Glomerular visceral epithelial cell (primary cell): ENCODE results near the gene HES7.

Source experiments
- DNase-seq: peaks from one replicate; pipeline ENCODE4 v3.0.0-alpha.2; 2016; ENCODE audit errors: extremely low spot score

HES7 gene

DNA sequence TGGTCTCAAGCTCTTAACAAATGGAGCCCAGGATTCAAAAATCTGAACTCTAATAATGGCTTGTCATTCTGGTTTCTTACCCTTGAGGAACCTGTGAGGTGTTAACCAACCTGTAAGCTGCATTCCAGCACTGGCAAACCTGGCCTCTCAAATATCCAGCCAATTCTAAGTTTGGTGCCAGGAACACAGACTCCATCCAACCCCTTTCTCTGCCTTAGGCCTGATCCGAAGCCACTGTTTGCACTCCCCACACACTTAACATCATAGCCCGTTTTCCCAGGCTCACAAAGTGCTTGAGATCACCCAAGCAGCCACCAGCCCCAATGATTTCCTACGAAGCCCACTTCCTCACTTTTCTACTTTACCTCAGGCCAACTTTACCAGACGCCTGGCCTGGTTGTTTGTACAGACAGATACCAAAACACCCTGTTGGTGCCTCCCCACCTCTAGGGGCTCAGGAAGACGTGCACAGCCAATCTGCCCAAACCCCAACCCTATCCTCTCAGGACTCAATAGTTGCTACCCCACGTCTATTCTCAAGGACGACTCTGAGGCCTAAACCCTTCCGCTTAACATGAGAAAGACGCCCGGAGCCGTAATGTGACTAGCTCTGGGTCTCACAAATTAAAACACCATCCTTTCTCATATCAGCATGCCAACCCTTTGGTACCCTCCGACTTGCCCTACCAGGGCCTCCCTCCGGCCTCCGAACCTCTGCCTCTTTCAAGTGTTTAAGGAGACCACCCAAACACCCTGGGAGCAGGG is 31.5 kb upstream of the HES7 start:
- no peak for DNase-seq

DNA sequence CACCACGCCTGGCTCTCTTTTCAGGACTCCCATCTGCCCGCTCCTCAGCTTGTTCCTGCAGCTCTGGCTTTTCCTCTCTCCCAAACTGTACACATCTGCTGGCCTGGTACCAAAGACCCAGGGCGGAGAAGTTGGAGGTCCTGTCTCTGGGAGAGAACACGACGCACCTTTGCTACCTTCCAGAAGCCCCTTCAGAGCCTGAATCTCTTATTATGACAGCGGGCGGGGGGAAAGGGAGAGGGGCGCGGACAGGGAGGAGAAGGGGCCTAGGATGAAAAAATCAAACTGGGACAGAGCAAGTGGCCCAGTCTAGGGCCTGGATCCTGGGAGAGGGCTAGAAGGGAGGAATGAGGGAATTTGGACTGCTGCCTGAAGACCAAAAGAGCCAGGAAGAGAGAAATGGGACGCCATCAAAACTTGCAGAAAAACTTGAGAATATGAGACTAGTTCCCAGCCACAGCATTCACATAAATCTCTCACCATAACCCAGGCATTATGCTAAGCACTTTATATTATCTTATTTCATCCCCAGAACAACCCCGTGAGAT is 30.8 kb upstream of the HES7 start:
- DNase-seq: no peak

DNA sequence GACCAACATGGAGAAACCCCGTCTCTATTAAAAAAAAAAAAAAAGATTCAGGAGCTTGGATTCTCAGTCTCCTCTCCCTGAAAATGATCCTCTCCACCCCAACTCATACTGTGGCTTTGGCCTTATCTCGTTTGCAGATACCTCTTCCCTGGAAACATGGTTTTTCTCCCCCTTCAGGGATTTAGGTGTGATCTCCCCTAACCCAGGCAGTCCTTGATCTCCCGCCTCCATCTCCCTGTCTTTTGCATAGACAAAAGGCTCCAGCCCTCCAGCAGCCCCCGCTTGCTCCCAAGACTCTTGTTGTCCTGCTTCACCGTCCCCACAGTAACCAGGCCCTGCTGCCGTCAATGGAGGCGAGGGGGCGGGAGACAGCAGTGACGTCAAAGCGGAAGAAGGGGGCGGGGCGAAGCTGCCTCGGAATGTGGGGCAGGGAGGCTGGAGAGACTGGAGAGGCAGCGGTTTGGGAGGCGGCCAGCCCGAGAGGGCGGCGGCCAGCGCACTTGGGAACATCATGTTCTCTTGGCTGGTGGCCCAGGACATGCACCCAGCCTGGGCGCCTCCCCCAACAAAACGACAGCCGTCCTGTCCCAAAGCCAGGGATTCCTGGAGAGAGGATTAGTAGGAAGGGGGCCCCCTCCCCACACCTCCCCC is 30.2 kb upstream of the HES7 start:
- DNase-seq: peak; percentile 99

DNA sequence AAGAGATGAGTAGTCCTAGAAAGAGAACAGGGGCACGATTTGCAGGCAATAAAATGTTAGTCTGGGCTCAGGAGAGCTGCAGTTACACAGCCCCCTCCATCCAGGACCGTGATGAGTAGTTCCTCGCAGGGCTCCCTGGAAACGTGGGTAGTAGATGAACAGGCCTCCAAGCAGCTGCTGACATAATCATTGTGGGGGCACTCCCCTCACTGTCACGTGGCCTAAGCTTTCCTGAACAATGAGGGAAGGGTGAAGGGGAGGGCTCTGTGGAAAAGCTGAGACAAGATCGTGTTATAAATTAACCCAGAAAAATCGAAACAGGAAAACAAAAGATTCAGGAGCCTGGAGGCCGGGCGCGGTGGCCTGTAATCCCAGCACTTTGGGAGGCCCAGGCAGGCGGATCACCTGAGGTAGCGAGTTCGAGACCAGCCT is 29.6 kb upstream of the HES7 start:
- DNase-seq: peak; percentile 99

DNA sequence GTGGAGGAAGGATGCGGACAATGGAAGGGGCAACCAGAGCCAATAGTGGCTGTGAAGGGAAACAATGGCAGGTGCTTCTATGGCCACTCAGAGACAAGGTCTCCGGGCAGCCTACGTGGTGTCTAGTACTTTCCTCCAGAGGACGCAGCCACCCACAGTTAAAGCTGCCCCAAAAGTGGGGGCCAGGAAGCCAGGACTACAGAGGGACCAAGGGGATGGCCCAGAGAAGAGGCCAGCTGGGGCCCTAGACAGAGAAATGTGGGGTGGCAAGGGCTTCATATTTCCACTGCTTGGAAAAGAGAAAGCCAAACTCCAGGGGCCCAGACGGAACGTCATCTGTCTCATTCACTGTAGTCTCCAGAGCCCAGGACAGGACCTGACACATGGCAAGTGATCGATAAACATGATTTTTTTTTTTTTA is 29.1 kb upstream of the HES7 start:
- no peak for DNase-seq

DNA sequence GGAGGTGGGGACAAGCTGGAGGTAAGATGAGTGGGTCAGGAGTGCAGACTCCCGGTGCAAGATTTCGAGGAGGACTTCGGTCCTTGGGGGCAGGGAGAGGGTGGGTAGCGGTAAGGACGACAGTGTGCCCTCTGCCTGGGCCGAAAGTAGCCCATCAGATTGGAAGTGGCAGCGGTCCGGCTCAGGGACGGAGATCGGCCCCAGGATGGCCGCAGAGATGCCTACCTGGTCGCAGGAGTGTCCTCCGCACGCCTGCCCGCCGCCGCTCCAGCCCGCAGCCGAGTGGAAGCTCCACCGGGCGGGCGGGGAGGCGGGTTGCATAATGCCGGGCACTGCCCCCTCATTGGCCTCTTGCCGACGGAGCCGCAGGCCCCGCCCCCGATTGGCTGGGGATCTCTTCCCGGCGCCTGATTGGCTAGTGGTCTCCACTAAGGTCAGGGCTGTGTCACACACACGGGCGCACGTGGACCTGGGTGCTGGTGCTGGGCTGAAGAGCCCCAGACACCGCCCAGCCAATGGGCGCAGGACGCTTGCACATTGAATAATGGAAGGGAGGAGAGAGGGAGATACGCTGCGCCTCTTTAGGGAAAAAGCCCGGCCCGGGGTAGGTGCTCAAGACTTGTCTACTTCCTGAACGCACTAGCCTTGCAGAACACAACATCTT is 28.3 kb upstream of the HES7 start, which contains the start of gene PER1:
PER1 (minus strand) TSS at position 293 of the 664 bp plus-strand sequence. CDS start 1,698 bp downstream, outside the sequence.
- peak; percentile 95 for DNase-seq

DNA sequence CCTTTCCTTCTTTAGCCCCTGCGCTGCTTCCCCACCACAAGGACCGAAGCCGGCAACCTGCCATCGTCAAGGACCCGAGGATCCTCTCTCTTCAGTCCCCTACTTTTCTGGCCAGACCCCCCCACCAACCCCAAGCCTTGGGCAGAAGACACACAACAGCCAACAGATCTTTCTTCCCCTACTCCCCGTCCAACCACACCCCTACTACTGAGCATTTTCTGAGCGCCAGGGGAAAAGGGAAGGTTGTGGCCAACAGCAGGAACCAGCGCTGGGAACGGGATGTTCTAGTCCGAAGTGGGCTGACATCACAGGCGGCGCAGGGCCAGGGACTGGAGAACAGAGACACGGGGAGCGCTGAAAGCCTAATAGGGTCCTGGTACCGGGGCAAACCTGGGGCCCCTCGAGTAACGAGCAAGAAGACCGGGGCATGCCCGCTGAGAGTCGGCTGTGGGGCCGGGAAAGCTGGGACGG is 27.8 kb upstream of the HES7 start:
- peak; percentile 50 for DNase-seq

DNA sequence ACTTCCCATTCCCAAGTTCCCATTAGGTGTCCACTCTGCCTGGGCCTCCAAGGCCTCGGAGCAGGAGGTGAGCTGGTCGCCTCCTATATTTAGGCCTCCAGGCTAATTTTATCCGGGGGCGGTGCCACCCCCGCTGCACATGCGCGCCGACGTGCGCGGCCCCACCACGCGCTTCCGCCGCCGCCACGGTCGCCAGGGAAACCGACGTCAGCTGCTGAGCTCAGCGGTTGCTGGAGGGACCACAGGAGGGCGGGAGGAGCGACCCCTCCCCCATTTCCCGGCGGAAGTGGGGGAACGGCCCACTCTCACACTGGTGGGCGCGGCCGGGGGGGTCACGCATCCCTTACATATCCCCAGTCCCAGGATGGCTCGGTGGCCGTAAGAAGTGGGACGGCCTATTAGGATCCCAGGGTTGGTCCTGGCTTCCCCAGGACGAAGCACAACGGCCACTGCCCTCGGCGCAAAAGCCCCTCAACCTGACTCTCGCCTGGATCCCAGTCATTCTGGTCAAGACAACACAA is 27.3 kb upstream of the HES7 start:
- DNase-seq: peak; percentile 76

DNA sequence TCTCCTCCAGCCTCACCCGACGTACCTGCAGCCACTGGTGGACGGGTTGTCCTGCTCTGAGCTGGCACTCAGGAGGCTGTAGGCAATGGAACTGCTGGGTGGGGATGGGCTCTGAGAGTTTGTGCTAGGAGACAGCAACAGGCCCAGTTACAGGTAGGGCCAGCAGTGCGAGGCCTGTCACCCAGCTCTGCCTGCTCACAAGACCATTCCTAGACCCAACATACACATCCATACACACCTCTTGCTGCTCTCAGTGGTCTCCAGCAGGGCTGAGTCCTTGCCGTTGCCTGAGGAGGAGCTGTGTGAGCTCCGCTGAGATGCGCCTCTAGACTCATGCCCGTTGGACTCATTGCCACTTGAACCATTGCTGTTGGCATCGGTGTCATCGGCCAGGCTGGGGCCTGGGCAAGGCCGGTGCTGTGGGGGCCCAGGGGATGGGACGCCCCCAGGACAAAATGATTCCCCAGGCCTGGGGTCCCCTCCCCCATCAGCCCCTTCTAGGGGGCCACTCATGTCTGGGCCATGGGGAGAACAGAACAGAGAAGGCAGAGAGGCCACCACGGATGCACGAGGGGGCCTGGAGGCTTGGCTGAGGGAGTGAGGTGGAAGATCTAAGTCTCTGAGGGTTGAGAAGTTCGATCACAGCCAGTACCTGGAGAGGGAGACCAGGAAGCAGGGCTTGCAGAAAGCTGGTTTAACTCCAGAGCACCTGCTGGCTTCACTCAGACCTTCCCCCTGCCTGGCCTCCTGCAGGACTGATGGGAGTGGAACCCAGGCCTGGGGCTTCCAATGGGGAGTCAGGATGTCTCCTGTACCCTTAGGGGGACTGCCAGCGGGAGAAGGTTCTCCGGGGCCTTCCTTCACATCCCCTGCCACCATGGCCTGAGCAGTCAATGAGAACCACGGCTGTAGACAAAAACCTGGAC is 26.6 kb upstream of the HES7 start:
- DNase-seq: no peak

DNA sequence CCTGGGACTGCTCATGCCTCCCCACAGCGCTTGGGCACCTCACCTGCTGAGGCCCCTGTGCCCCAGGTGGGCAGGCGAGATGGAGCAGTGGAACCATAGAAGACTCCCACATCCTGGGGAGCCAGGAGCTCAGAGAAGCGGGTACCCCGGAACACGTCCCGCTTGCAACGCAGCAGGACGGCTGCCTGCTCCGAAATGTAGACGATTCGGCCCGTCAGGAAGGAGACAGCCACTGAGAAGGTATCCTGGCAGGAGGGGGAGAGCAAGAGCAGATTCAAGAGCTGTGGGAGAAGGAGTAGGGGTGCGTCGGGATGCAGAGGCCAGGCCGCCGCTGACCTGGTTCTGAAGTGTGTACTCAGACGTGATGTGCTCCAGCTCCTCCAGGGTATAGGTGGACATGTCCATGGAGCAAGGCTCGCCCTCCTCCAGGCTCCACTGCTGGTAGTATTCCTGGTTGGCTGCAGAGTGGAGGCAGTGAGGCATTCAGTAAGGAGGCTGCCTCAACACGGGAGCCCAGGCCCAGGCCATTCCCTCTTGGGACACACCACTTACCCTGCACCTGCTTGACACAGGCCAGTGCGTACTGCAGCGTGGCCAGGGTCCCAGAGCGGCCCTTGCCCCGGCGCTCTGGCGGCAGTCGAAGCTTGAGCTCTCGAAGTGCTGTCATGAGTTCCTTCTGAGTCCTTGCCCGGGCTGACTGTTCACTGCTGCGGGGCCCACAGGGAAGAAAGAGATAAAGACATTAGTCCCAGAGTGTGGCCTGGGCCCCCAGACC is 25.7 kb upstream of the HES7 start:
- no peak for DNase-seq

DNA sequence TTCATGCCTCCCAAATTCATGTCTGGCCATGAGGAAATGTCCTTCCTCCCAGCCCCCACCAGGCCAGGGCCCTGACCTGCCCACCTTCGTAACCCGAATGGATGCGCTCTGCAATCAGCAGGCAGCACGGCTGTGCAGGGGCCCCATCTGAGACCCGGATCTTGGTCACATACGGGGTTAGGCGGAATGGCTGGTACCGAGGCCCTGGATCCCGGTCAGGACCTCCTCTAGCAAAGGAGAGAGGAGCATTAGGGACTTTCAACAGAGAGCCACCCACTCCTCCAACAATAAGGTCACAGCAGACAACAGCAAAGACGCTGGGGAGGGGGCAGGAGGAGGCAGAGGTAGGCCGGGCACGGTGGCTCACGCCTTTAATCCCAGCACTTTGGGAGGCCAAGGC is 24.7 kb upstream of the HES7 start:
- DNase-seq: no peak

DNA sequence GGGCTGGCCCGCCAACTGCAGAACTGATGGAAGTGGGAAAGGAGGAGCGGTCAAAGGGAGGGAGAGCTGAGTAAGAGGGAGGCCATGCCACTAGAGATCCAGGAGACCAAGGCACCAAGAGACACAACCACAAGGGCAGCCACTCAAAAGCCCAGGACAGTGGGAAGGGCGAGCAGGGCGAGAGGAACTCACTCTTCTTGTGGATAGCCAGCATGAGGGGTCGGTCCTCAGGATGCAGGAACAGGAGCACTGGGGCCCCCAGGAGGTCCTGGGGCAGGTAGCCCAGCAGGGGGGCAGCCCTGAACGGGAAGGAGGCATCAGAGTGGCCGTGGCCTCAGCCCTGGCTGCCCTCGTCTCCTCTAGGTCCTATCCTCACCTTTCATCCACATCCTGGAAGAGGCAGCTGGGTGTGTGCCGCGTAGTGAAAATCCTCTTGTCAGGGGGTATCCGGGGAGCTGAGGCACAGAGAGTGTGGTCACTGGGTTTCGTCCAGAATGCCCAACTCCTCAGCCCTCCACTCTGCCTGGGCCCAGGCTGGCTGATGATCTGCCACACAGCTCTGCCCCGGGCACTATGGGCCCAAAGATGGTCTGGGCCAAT is 24.0 kb upstream of the HES7 start:
- no peak for DNase-seq

DNA sequence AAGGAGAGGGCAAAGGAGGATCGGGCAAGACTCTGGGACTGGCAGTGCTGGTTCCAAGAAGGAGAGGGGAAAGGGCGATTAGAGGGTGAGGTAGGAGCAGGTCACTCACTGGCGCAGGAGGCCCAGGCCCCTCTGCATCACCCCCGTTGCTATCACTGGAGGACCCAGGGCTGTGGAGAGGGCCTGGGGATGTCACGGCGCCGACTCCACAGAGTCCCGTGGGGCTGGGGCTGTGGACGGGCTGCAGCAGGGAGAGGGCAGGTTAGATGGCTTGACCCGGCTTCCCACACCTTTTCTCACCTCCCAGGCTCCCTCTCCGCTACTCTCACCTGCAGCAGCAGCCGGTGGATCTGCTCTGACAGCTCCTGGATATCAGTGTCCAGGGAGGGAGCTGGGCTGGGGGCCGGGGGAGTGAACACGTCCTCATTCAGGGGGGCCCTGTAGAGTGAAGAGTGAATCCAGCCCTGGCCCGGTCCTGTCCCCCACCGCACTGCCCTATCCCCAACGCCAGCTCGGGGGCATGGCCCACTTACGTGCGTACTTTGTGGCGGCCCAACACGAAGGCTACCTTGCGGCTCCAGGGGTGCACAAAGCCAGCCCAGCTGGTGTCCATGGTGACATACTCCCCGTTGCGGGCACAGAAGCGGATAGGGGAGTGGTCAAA is 23.4 kb upstream of the HES7 start:
- DNase-seq: no peak

DNA sequence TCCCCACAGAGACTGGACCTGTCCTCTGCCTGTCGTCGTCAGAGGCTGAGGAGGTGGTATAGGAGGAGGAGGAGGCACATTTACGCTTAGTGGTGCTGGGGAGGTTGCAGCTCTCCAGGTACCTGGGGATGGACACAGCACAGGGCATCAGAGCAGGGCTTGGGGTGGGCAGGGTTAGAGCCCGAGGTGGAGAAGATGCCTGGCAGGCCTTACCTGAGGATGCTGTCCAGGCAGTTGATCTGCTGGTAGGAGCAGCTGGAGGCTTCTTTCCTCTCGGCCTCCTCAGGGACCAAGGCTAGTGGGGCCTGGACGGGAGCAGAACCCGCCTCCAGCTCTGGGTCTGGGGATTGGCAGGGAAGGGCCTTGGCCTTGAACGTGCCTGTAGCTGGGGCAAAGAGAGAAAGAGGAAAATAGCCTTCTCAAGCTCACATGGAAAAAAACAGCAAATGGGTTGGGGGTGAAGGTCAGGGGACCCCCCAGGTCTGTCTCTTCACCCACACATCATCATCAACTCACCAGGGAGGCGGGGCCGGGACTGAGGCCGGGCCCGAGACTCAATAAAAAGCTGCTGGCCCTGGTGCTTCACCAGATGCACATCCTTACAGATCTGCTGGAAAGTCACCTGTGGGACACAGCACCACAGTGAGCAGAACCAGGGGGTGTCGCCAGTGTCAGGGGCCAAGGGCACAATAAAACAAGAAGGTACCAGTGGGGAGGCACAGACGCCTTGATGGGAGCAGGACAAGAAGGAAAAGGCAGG is 22.7 kb upstream of the HES7 start:
- DNase-seq: no peak

DNA sequence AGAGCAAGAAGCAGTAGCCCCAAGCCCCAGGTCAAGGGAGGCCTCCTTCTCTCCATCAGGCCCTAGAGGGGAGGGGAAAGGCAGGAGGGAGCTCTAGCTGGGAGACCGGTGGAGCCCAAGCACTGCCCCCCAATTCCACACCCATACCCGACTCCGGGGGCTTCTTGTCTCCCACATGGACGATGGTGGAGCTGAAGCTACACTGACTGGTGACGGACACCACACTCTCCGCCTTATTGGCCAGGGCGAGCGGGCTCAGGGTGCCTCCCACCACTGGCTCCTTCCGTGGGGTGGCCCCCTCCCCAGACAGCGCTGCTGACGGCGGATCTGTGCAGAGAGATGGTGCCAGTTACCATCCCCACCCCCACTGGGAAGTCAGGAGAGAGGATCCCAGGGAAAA is 21.9 kb upstream of the HES7 start:
- DNase-seq: no peak

DNA sequence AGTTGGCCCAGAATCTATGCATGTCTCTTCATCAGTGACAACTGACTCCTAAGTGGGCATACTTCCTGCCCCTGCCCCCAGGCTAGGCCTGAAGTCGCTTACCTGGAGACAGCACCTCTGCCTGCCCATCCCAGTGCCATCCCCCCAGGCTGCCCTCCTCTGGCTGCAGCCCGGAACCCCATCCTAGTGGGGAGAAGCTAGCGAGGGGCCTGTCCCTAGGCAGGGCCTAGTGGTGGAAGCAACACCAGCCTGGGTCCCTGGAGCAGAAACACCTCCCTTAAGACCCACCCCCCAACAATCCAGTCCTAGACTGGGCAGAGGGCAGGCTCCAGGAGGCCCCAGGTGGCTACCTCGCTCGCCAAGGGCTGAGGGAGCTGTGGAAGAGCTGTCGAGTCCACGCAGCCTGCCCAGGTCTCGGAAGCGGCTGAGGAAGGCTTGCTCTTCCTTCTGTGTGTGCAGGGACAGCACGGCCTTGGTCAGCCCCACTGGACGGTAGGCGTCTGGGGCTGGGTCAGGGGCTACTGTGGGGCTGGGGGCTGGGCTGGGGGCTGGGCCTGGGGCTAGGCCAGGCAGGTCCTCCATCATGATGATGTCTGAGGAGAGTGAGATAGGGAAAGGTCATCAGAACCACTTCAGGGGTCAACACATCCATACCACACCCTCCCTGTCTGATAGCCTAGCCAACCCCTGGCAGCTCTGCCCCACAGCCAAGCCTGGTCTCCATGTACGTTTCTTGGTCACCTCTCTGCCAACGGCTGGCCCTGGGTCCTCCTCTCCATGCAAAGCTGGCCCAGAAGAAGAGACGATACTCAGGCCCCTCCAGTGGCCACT is 20.7 kb upstream of the HES7 start:
- DNase-seq: no peak

DNA sequence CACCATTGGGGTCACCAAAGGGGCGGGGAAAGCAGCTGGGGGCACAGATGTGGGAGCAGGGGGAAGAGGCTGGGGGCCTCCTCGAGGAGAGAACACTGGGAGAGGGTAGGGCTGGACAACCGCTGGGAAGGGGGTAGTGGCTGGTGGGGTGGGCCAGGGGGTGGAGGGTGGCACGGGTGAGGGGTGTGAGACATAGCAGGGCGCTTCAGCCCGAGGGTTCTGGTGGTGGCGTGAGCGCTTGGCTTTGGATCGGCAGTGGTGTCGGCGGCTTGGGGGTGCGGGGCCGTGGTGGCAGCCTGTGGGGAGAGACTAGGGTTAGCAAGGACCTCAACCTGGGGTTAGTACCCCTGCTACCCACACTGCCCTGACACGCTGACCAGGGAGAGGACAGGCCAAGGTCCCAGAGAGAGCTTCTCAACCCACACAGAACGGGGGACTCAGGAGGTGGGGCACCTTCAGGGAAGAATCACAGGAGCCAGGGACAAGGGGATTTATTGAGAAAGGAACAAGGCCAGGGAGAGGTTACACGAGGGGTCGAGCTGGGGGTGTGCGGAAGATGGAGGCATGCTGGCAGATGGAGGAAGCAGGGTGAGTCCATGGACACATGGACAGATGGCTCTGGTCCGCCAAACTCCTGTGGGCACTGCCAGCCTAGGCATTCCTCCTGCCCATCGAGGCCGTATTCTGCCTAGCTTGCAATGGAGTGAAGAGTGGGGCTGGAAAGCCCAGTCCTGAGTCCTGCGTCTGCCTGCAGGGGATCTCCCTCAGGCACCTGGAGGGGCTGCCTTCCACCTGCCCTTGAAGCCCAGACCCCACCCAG is 19.9 kb upstream of the HES7 start:
- DNase-seq: no peak
